ENCODE data around the gene CERS2.

GRCh38 chr1:150973258-150973835 lies 1.3 kb downstream of the CERS2 start:
- TF ChIP-seq POLR2A (IDR thresholded peaks at IDR 0.05) (no peak), CTCF (IDR thresholded peaks at IDR 0.05) (no peak)

All from esophagus squamous epithelium (tissue), 4 donors.